HG02852 (cell line): ENCODE data around the gene MAPK6.
"Not testable (repeated sequence)": the region's sequence is repeated elsewhere in the genome, so short reads cannot be mapped to it uniquely, and the experiment has no call there.

Experiments
- ATAC-seq: cut with Tn5 transposase; IDR thresholded peaks from one replicate; pipeline ENCODE4 v1.9.1; 2021; ENCODE audit warnings: mild to moderate bottlenecking, moderate library complexity; ENCODE audit not compliant: unreplicated experiment

Gene MAPK6

GRCh38 chr15:52080031-52080430 is 61.0 kb downstream of the MAPK6 start:
- no peak for ATAC-seq

- no peak for ATAC-seq
These were observed 61.8 kb downstream of the MAPK6 start for GRCh38 chr15:52080706-52081392.

GRCh38 chr15:52082197-52083036 is 63.4 kb downstream of the MAPK6 start:
- ATAC-seq = peak; percentile 67

GRCh38 chr15:52083037-52083359 is 64.0 kb downstream of the MAPK6 start:
- ATAC-seq = peak; percentile 15

- no peak for ATAC-seq
These were observed 64.6 kb downstream of the MAPK6 start for GRCh38 chr15:52083603-52084002.

GRCh38 chr15:52085299-52085698 is 66.3 kb downstream of the MAPK6 start:
- ATAC-seq = no peak

- ATAC-seq = no peak
These were observed 67.2 kb downstream of the MAPK6 start for GRCh38 chr15:52086011-52086786.

GRCh38 chr15:52090193-52090592 is 71.2 kb downstream of the MAPK6 start:
- no peak for ATAC-seq

GRCh38 chr15:52093167-52093538 is 74.1 kb downstream of the MAPK6 start:
- no peak for ATAC-seq

- no peak for ATAC-seq
These were observed 74.8 kb downstream of the MAPK6 start for GRCh38 chr15:52093539-52094510.

- ATAC-seq = no peak
These were observed 76.0 kb downstream of the MAPK6 start for GRCh38 chr15:52094811-52095584.

GRCh38 chr15:52095597-52096262 is 76.7 kb downstream of the MAPK6 start:
- ATAC-seq = no peak

- ATAC-seq = not testable (repeated sequence)
These were observed 77.5 kb downstream of the MAPK6 start for GRCh38 chr15:52096536-52096935.

GRCh38 chr15:52097180-52097579 is 78.2 kb downstream of the MAPK6 start:
- ATAC-seq = no peak

GRCh38 chr15:52098323-52098722 is 79.3 kb downstream of the MAPK6 start:
- ATAC-seq = no peak

GRCh38 chr15:52099651-52100272 is 80.7 kb downstream of the MAPK6 start:
- ATAC-seq = no peak

- ATAC-seq = no peak
These were observed 81.9 kb downstream of the MAPK6 start for GRCh38 chr15:52100807-52101442.
